ENCODE measurements around the gene CPT1B. TPM values are rescaled to one million over a fixed set of nuclear protein-coding genes. Genes with fewer than 3 reads are reported as not detected.

CPT1B gene
- total and polyA plus RNA-seq, 2 of the 8 experiments (the other 6 are each of a cell fraction or from before 2014, with no cell fraction given), result 34.2 to 36.2 TPM

GRCh38 chr22:50556703-50557102, 21.5 kb downstream of the CPT1B start (continued):
- TF ChIP-seq, protein P1, sequence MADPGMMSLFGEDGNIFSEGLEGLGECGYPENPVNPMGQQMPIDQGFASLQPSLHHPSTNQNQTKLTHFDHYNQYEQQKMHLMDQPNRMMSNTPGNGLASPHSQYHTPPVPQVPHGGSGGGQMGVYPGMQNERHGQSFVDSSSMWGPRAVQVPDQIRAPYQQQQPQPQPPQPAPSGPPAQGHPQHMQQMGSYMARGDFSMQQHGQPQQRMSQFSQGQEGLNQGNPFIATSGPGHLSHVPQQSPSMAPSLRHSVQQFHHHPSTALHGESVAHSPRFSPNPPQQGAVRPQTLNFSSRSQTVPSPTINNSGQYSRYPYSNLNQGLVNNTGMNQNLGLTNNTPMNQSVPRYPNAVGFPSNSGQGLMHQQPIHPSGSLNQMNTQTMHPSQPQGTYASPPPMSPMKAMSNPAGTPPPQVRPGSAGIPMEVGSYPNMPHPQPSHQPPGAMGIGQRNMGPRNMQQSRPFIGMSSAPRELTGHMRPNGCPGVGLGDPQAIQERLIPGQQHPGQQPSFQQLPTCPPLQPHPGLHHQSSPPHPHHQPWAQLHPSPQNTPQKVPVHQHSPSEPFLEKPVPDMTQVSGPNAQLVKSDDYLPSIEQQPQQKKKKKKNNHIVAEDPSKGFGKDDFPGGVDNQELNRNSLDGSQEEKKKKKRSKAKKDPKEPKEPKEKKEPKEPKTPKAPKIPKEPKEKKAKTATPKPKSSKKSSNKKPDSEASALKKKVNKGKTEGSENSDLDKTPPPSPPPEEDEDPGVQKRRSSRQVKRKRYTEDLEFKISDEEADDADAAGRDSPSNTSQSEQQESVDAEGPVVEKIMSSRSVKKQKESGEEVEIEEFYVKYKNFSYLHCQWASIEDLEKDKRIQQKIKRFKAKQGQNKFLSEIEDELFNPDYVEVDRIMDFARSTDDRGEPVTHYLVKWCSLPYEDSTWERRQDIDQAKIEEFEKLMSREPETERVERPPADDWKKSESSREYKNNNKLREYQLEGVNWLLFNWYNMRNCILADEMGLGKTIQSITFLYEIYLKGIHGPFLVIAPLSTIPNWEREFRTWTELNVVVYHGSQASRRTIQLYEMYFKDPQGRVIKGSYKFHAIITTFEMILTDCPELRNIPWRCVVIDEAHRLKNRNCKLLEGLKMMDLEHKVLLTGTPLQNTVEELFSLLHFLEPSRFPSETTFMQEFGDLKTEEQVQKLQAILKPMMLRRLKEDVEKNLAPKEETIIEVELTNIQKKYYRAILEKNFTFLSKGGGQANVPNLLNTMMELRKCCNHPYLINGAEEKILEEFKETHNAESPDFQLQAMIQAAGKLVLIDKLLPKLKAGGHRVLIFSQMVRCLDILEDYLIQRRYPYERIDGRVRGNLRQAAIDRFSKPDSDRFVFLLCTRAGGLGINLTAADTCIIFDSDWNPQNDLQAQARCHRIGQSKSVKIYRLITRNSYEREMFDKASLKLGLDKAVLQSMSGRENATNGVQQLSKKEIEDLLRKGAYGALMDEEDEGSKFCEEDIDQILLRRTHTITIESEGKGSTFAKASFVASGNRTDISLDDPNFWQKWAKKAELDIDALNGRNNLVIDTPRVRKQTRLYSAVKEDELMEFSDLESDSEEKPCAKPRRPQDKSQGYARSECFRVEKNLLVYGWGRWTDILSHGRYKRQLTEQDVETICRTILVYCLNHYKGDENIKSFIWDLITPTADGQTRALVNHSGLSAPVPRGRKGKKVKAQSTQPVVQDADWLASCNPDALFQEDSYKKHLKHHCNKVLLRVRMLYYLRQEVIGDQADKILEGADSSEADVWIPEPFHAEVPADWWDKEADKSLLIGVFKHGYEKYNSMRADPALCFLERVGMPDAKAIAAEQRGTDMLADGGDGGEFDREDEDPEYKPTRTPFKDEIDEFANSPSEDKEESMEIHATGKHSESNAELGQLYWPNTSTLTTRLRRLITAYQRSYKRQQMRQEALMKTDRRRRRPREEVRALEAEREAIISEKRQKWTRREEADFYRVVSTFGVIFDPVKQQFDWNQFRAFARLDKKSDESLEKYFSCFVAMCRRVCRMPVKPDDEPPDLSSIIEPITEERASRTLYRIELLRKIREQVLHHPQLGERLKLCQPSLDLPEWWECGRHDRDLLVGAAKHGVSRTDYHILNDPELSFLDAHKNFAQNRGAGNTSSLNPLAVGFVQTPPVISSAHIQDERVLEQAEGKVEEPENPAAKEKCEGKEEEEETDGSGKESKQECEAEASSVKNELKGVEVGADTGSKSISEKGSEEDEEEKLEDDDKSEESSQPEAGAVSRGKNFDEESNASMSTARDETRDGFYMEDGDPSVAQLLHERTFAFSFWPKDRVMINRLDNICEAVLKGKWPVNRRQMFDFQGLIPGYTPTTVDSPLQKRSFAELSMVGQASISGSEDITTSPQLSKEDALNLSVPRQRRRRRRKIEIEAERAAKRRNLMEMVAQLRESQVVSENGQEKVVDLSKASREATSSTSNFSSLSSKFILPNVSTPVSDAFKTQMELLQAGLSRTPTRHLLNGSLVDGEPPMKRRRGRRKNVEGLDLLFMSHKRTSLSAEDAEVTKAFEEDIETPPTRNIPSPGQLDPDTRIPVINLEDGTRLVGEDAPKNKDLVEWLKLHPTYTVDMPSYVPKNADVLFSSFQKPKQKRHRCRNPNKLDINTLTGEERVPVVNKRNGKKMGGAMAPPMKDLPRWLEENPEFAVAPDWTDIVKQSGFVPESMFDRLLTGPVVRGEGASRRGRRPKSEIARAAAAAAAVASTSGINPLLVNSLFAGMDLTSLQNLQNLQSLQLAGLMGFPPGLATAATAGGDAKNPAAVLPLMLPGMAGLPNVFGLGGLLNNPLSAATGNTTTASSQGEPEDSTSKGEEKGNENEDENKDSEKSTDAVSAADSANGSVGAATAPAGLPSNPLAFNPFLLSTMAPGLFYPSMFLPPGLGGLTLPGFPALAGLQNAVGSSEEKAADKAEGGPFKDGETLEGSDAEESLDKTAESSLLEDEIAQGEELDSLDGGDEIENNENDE (IDR thresholded peaks at IDR 0.05; ENCODE audit: insufficient replicate concordance, low read length), result no peak
